PC-3 (cell line): ENCODE measurements around the gene PRR36.

Experiments used
- EZH2 ChIP-seq: fragments of 300-600 bp; sonication (generic); IDR thresholded peaks from one replicate; pipeline ENCODE4 v1.6.1; 2017; ENCODE audit warnings: antibody characterized with exemption, mild to moderate bottlenecking, low read length; ENCODE audit not compliant: unreplicated experiment
- EZH2phosphoT487 ChIP-seq: fragments of 300-600 bp; sonication (generic); IDR thresholded peaks from 2 replicates; pipeline ENCODE4 v1.6.1; 2018; ENCODE audit warnings: mild to moderate bottlenecking, antibody characterized with exemption, low read length, borderline replicate concordance
- TF ChIP-seq, protein P1 (sequence below): fragments of 300-600 bp; sonication (generic); conservative IDR thresholded peaks from 2 replicates; pipeline ENCODE4 v1.5.1; 2017; ENCODE audit warnings: antibody characterized with exemption, low read depth, mild to moderate bottlenecking, low read length

DNA sequence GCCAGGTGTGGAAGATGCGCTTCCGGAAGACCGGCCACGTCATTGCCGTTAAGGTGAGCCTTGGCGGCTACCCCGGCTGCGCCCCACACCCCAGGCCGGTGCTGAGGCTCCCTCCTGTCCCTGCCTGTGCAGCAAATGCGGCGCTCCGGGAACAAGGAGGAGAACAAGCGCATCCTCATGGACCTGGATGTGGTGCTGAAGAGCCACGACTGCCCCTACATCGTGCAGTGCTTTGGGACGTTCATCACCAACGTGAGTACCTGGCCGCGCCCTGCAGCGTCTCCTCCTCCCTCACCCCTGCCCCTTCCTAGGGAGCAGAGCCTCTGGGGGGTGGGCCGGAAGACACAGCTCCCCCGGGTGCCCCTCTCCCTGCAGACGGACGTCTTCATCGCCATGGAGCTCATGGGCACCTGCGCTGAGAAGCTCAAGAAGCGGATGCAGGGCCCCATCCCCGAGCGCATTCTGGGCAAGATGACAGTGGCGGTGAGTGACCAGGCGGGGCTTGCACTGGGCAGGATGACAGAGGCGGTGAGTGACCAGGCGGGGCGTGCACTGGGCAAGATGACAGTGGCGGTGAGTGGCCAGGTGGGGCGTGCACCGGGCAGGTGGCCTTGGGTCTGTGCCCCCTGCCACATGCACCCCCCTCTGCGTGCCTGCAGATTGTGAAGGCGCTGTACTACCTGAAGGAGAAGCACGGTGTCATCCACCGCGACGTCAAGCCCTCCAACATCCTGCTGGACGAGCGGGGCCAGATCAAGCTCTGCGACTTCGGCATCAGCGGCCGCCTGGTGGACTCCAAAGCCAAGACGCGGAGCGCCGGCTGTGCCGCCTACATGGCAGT lies 36.4 kb upstream of the PRR36 start:
- TF ChIP-seq, protein P1, sequence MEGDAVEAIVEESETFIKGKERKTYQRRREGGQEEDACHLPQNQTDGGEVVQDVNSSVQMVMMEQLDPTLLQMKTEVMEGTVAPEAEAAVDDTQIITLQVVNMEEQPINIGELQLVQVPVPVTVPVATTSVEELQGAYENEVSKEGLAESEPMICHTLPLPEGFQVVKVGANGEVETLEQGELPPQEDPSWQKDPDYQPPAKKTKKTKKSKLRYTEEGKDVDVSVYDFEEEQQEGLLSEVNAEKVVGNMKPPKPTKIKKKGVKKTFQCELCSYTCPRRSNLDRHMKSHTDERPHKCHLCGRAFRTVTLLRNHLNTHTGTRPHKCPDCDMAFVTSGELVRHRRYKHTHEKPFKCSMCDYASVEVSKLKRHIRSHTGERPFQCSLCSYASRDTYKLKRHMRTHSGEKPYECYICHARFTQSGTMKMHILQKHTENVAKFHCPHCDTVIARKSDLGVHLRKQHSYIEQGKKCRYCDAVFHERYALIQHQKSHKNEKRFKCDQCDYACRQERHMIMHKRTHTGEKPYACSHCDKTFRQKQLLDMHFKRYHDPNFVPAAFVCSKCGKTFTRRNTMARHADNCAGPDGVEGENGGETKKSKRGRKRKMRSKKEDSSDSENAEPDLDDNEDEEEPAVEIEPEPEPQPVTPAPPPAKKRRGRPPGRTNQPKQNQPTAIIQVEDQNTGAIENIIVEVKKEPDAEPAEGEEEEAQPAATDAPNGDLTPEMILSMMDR = no peak
- no peak for TF ChIP-seq EZH2
- no peak for TF ChIP-seq EZH2phosphoT487
